ENCODE data around the gene ISG20.

ISG20 gene

GRCh38 chr15:88688394-88688933, 49.6 kb downstream of the ISG20 start:
- DNase-seq (ENCODE audit: low spot score) = no peak

GRCh38 chr15:88690331-88690730, 51.5 kb downstream of the ISG20 start:
- no peak for DNase-seq (ENCODE audit: low spot score)

DNA sequence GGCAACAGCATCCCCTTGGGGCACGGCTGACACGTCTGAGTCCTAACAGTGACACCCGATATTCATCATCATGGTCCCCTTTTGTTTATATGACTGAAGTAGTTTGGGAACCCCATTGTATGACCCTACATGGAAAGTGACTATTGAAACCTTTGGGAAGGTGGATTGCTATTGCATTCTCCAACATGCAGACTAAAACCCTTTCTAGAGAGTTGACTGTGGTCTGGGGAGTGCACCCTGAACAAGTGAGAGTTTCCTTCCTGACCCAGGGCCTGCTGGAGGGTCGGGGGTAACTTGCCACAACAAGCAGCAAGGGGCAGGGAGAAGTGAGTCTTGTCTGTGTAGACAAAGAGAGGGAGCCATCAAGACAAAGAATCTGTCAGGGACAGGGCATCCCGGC, 54.4 kb downstream of the ISG20 start:
- DNase-seq (ENCODE audit: low spot score) = no peak

- DNase-seq (ENCODE audit: low spot score) = no peak
These were observed 56.3 kb downstream of the ISG20 start for GRCh38 chr15:88695101-88695500.

DNA sequence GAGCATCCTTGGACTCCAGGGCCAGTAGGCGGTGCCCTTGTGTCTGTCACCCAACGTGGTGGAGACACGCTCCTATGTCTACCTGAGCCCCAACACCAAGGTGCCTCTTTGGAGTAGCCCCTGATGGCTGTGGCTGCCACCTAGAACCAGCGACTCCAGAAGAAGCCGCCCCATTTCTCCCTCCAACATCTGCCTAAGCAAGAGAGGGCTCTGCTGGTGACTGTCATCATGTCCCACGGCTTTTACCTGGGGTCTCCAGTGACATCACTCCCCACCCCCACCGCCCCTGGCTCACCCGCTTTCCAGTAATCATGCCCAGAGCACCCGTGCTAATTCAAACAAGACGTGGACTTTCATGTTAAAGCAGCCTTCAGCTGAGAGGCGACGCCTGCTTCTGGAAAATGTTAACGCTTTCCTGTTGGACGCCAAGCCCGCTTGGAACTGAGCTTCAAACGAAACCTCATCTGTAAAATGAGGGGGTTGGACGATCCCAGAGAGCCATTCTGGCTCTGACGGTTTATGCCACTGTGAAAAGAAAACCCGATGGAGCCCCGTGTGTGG, 57.0 kb downstream of the ISG20 start:
- DNase-seq (ENCODE audit: low spot score) = no peak

GRCh38 chr15:88696254-88696653, 57.4 kb downstream of the ISG20 start:
- no peak for DNase-seq (ENCODE audit: low spot score)

- DNase-seq (ENCODE audit: low spot score) = no peak
These were observed 58.5 kb downstream of the ISG20 start for GRCh38 chr15:88697276-88697675.

DNA sequence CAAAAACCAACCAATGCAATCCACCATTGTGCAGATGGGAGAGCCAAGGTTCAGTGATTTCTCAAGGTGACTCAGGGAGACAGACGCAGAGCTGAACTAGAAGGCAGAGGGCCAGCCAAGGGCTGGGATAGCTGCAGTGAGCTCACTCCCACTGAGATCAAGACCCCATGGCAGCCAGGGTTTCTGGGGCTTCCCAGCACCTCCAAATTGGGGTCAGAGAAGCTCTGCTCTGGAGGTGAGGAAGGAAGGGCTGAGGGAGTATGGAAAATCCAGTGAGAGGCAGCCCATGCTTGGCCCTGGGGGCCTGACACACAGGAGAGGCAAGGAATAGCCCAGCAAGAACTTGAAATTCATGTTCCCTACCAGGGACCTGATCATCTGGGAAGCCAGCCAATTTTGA, 61.0 kb downstream of the ISG20 start:
- DNase-seq (ENCODE audit: low spot score) = no peak

- DNase-seq (ENCODE audit: low spot score) = no peak
These were observed 61.9 kb downstream of the ISG20 start for GRCh38 chr15:88700716-88701115.

DNA sequence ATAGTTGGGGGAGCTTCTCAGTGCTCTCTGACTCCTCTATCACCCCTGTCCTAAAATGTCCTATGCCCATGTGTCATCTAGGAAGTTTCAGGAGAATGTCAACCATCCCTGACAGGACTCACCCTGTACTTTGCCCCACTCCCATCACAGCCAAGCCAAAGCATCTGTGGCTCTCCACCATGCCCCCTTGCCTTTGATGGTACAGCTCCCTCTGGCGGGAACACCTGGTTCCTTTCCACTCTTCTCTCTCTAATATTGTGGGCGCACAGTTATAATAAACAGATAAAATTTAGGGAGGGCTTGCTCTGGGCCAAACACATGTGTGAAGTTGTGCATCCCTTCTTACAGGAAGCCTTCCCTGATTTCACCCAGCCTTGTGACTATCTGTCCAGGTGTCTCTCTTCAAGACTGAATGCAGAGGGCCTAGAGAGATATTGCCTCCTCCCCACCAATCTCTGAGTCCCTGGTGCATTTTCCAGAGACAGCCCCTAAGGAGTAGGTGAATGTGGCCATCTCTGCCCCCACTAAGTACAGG, 62.8 kb downstream of the ISG20 start:
- no peak for DNase-seq (ENCODE audit: low spot score)

- DNase-seq (ENCODE audit: low spot score) = no peak
These were observed 64.2 kb downstream of the ISG20 start for GRCh38 chr15:88702983-88703382.

GRCh38 chr15:88703533-88703932, 64.7 kb downstream of the ISG20 start:
- no peak for DNase-seq (ENCODE audit: low spot score)

GRCh38 chr15:88704791-88705768, 66.3 kb downstream of the ISG20 start:
- no peak for DNase-seq (ENCODE audit: low spot score)

GRCh38 chr15:88705769-88706165, 67.0 kb downstream of the ISG20 start:
- no peak for DNase-seq (ENCODE audit: low spot score)
